Head of caudate nucleus (tissue), 42 donors: ENCODE results near the gene HIVEP3.

Experiments
- DNase-seq, 42 donors: peaks; one replicate each; pipeline versions ENCODE4 v3.0.0 to v3.0.0-alpha.2; 2020 to 2021; ENCODE audit warnings: mixed read lengths in 7 of 42
- intact Hi-C: fragments of 100-400 bp; cut with DNase I; formaldehyde crosslinking; loops from one replicate; pipeline ENCODE4 v1.15.0; 2022

The HIVEP3 gene

GRCh38 chr1:41482001-41482765 lies 436.5 kb downstream of the HIVEP3 start:
- peak in 35 of 42 donors; percentile 35 to 84 (median 57) for DNase-seq
- intact Hi-C loops = no loop called here

GRCh38 chr1:41481109-41481775 lies 437.5 kb downstream of the HIVEP3 start:
- intact Hi-C loops = no loop called here
- no peak for DNase-seq

GRCh38 chr1:41480204-41481108 lies 438.3 kb downstream of the HIVEP3 start:
- intact Hi-C loops = no loop called here
- DNase-seq = no peak

- no peak for DNase-seq
- intact Hi-C loops = no loop called here
Measured at GRCh38 chr1:41479808-41480160, 438.9 kb downstream of the HIVEP3 start.

- intact Hi-C loops = no loop called here
- DNase-seq = peak in 21 of 42 donors; percentile 27 to 70 (median 53)
Measured at GRCh38 chr1:41479000-41479807, 439.5 kb downstream of the HIVEP3 start.

- intact Hi-C loops = no loop called here
- DNase-seq = no peak
Measured at GRCh38 chr1:41478118-41478748, 440.5 kb downstream of the HIVEP3 start.

GRCh38 chr1:41476807-41477361 lies 441.8 kb downstream of the HIVEP3 start:
- intact Hi-C loops = no loop called here
- no peak for DNase-seq

- intact Hi-C loops = no loop called here
- no peak for DNase-seq
Measured at GRCh38 chr1:41475859-41476567, 442.7 kb downstream of the HIVEP3 start.

GRCh38 chr1:41475346-41475745 lies 443.4 kb downstream of the HIVEP3 start:
- no peak for DNase-seq
- intact Hi-C loops = no loop called here

- intact Hi-C loops = no loop called here
- DNase-seq = peak in 34 of 42 donors; percentile 26 to 82 (median 56)
Measured at GRCh38 chr1:41474490-41475271, 444.0 kb downstream of the HIVEP3 start.

GRCh38 chr1:41473738-41474362 lies 444.9 kb downstream of the HIVEP3 start:
- DNase-seq = no peak
- intact Hi-C loops = no loop called here

GRCh38 chr1:41471658-41472057 lies 447.1 kb downstream of the HIVEP3 start:
- DNase-seq = no peak
- intact Hi-C loops = no loop called here

- DNase-seq = no peak
- intact Hi-C loops = no loop called here
Measured at GRCh38 chr1:41469706-41470105, 449.0 kb downstream of the HIVEP3 start.

GRCh38 chr1:41468122-41468762 lies 450.5 kb downstream of the HIVEP3 start:
- DNase-seq = no peak
- intact Hi-C loops = no loop called here

- intact Hi-C loops = no loop called here
- DNase-seq = no peak
Measured at GRCh38 chr1:41467673-41468072, 451.0 kb downstream of the HIVEP3 start.

GRCh38 chr1:41466146-41466545 lies 452.6 kb downstream of the HIVEP3 start:
- no peak for DNase-seq
- intact Hi-C loops = no loop called here
